Measurements from ENCODE around the gene DTL.
"Not testable (repeated sequence)": the region's sequence is repeated elsewhere in the genome, so short reads cannot be mapped to it uniquely, and the experiment has no call there.

DTL gene

GRCh38 chr1:212035123-212035834 is at the start of gene DTL, which contains the start of gene INTS7:
Gene DTL, plus strand, starts transcription at chr1:212035748. Its CDS starts 143 bp downstream, at chr1:212035891.
Gene INTS7, minus strand, starts transcription at chr1:212035557. Its CDS starts 120 bp downstream, at chr1:212035437.
- DNase-seq, result peak; percentile 99

GRCh38 chr1:211986628-211987254 is 48.8 kb upstream of the DTL start:
- no peak for DNase-seq

GRCh38 chr1:211991695-211992094 is 43.9 kb upstream of the DTL start:
- DNase-seq, result no peak

- not testable (repeated sequence) for DNase-seq
Measured at GRCh38 chr1:211997426-211997825, 38.1 kb upstream of the DTL start.

- no peak for DNase-seq
Measured at GRCh38 chr1:212002536-212002935, 33.0 kb upstream of the DTL start.

- no peak for DNase-seq
Measured at GRCh38 chr1:212004895-212005608, 30.5 kb upstream of the DTL start.

GRCh38 chr1:212007178-212007577 is 28.4 kb upstream of the DTL start:
- no peak for DNase-seq

- no peak for DNase-seq
Measured at GRCh38 chr1:212007886-212008285, 27.7 kb upstream of the DTL start.

- no peak for DNase-seq
Measured at GRCh38 chr1:212009561-212009960, 26.0 kb upstream of the DTL start.

- DNase-seq, result no peak
Measured at GRCh38 chr1:212010004-212010403, 25.5 kb upstream of the DTL start.

GRCh38 chr1:212012034-212012740 is 23.4 kb upstream of the DTL start:
- DNase-seq, result peak; percentile 64 to 71

- DNase-seq, result no peak
Measured at GRCh38 chr1:212013672-212014071, 21.9 kb upstream of the DTL start.

- no peak for DNase-seq
Measured at GRCh38 chr1:212020975-212021374, 14.6 kb upstream of the DTL start.

GRCh38 chr1:212021563-212021962 is 14.0 kb upstream of the DTL start:
- DNase-seq, result no peak

GRCh38 chr1:212022908-212023307 is 12.6 kb upstream of the DTL start:
- DNase-seq, result not testable (repeated sequence)

- DNase-seq, result no peak
Measured at GRCh38 chr1:212024469-212025149, 10.9 kb upstream of the DTL start.

- not testable (repeated sequence) for DNase-seq
Measured at GRCh38 chr1:212027727-212028126, 7.8 kb upstream of the DTL start.

- DNase-seq, result no peak
Measured at GRCh38 chr1:212030936-212031528, 4.5 kb upstream of the DTL start.

GRCh38 chr1:212034516-212035122 is 929 bp upstream of the DTL start:
- no peak for DNase-seq

- DNase-seq, result no peak
Measured at GRCh38 chr1:212035835-212036605, 472 bp downstream of the DTL start.

- peak in 1 of 2 donors; percentile 22 for DNase-seq
Measured at GRCh38 chr1:212037900-212038299, 2.4 kb downstream of the DTL start.

Data from CD4-positive, alpha-beta T cell treated with Interleukin-1 beta for 1 hour (primary cell).